Psoas muscle (tissue), 8 donors: ENCODE data around the gene CDHR2. TPM values are rescaled to one million over a fixed set of nuclear protein-coding genes. Genes with fewer than 3 reads are reported as not detected.

ENCODE experiments used
- ATAC-seq, 4 donors: fragments of 200-7000 bp; cut with Tn5 transposase; one replicate each; pipeline ENCODE4 v1.9.1; 2020; ENCODE audit warnings: moderate library complexity in 3 of 4, mild to moderate bottlenecking in 2 of 4
- DNase-seq, 2 donors: peaks; one replicate each; pipeline ENCODE4 v3.0.0-alpha.2; 2020
- H3K27ac ChIP-seq: fragments of 200-600 bp; one replicate; pipeline ENCODE4 v1.8.0; 2022
- H3K27me3 ChIP-seq, 3 donors: fragments of 200-600 bp in 1 of 3; one replicate each; pipeline versions ENCODE4 v1.6.1 to v1.8.0; 2013 to 2022; ENCODE audit warnings: low read length in 2 of 3, mild to moderate bottlenecking in 2 of 3, moderate library complexity in 1 of 3; ENCODE audit not compliant: insufficient read depth in 3 of 3
- H3K36me3 ChIP-seq, 2 donors: fragments of 200-600 bp in 1 of 2; one replicate each; pipeline versions ENCODE4 v1.6.1 to v1.8.0; 2013 to 2022; ENCODE audit warnings: low read depth in 1 of 2, mild to moderate bottlenecking in 1 of 2, moderate library complexity in 1 of 2; ENCODE audit not compliant: insufficient read depth in 1 of 2
- H3K4me1 ChIP-seq: fragments of 200-600 bp; one replicate; pipeline ENCODE4 v1.8.0; 2022
- H3K4me3 ChIP-seq: fragments of 200-600 bp; one replicate; pipeline ENCODE4 v1.8.0; 2022; ENCODE audit warnings: mild to moderate bottlenecking
- H3K9me3 ChIP-seq: fragments of 200-600 bp; one replicate; pipeline ENCODE4 v1.8.0; 2022
- CTCF ChIP-seq: fragments of 200-600 bp; IDR thresholded peaks from one replicate; pipeline ENCODE4 v1.8.0; 2022; ENCODE audit warnings: antibody characterized with exemption
- WGBS, 3 donors: extraction: QIAGEN DNeasy Blood & Tissue Kit; methylation state at CpG; one replicate each; pipeline versions ENCODE4 v1.1.6 to v1.1.7; 2013; 5-methylcytosine and 5-hydroxymethylcytosine counted together
- intact Hi-C, 2 donors: fragments of 100-400 bp; cut with DNase I; formaldehyde crosslinking; loops; one replicate each; pipeline versions ENCODE4 v1.11.0 to v1.14.2; 2022
- polyA plus RNA-seq, 3 donors: library from polyadenylated mRNA; stranded (reverse); fragments of 200-250 nt; gene quantifications; one replicate each; pipeline ENCODE4 v1.2.3, GENCODE V29; 2013
- total RNA-seq, 4 donors: library from RNA; stranded (reverse); fragmentation: NEBNext Ultra II Directional in 2 of 4; extraction: Animal tissue kit (Norgen Biotek cat#: 25700) in 2 of 4; gene quantifications; one replicate each; pipeline versions ENCODE4 v1.2.1 to v1.2.4, GENCODE V29; 2021 to 2023
- donor health status: healthy with polysubstance abuse.
- donor health status: DM: no; HTN: no; CAD: no; lungs with moderate emphysema.
- donor health status: Bipolar disorder and iron deficiency.
- donor health status: healthy.
- donor health status: DM: yes; HTN: yes; CAD: no.
- donor health status: DM: no; HTN: no; CAD: no.
- donor health status: DM: no; HTN: no; CAD: no.
- donor health status: DM: yes; HTN: yes; CAD: no.

CDHR2 gene
- total and polyA plus RNA-seq, 7 donors, result 0.03 to 0.30 (median 0.14) TPM; not detected in 3

GRCh38 chr5:176532795-176533194 lies 16.3 kb upstream of the CDHR2 start:
- peaks cover 27% of the 10 kb centered on the region for H3K4me1 ChIP-seq
- intact Hi-C loops, result loop anchor here in 1 of 2 donors (5.0 kb wide), 1 partner anchor 85 kb away; the partner anchor contains the start of gene FAF2
- TF ChIP-seq CTCF, result no peak

GRCh38 chr5:176533390-176533789 lies 15.8 kb upstream of the CDHR2 start:
- intact Hi-C loops, result loop anchor here in 1 of 2 donors (5.0 kb wide), 1 partner anchor 86 kb away; the partner anchor contains the start of gene FAF2
- WGBS, 3 donors, result 37 to 39% (median 39%) methylated on average over 8 of the region's 8 CpGs

More at GRCh38 chr5:176532795-176533194, 16.3 kb upstream of the CDHR2 start:
- Histone ChIP-seq H3K36me3 (peaks cover 7 to 38% of the 10 kb centered on the region in 2 donors), H3K4me3 (no peak overlapping the region), H3K27me3 (no peaks in the 10 kb centered on the region), H3K9me3 (no peaks in the 10 kb centered on the region), H3K27ac (peak overlapping the region; percentile 96)
- DNase-seq (no peak), ATAC-seq (no peak)
- 84 to 90% (median 86%) methylated on average over 8 to 9 of the region's 9 CpGs for WGBS, 3 donors

GRCh38 chr5:176533894-176534611 lies 15.1 kb upstream of the CDHR2 start:
- ATAC-seq (no peak), DNase-seq (peak in 1 of 2 donors; percentile 64)
- Histone ChIP-seq H3K9me3 (no peaks in the 10 kb centered on the region), H3K27ac (peak overlapping the region; percentile 96), H3K4me1 (peaks cover 35% of the 10 kb centered on the region), H3K36me3 (peaks cover 5 to 25% of the 10 kb centered on the region in 2 donors), H3K27me3 (no peaks in the 10 kb centered on the region), H3K4me3 (peak overlapping the region; percentile 77)
- no peak for TF ChIP-seq CTCF
- intact Hi-C loops, result loop anchor here in 1 of 2 donors (5.0 kb wide), 1 partner anchor 87 kb away; the partner anchor contains the start of gene FAF2
- WGBS, 3 donors, result 8 to 18% (median 9%) methylated on average over 10 of the region's 10 CpGs

More at GRCh38 chr5:176533390-176533789, 15.8 kb upstream of the CDHR2 start:
- H3K9me3 ChIP-seq, result no peaks in the 10 kb centered on the region
- DNase-seq (no peak), ATAC-seq (no peak)
- H3K27me3 ChIP-seq, result no peaks in the 10 kb centered on the region
- H3K4me3 ChIP-seq, result peak overlapping the region; percentile 77
- peaks cover 31% of the 10 kb centered on the region for H3K4me1 ChIP-seq
- no peak for TF ChIP-seq CTCF
- H3K36me3 ChIP-seq, result peaks cover 7 to 32% of the 10 kb centered on the region in 2 donors
- peak overlapping the region; percentile 96 for H3K27ac ChIP-seq

- Histone ChIP-seq H3K9me3 (no peaks in the 10 kb centered on the region), H3K27ac (peak overlapping the region; percentile 96), H3K27me3 (no peaks in the 10 kb centered on the region), H3K4me3 (peak overlapping the region; percentile 77), H3K36me3 (peaks cover 3 to 20% of the 10 kb centered on the region in 2 donors), H3K4me1 (peaks cover 35% of the 10 kb centered on the region)
- ATAC-seq (no peak), DNase-seq (no peak)
- intact Hi-C loops, result loop anchor here (5.0 kb wide), 1 partner anchor 87 kb away; the partner anchor contains the start of gene FAF2 (in 2 of the 2)
- TF ChIP-seq CTCF, result no peak
- 37 to 45% (median 42%) methylated on average over 4 of the region's 4 CpGs for WGBS, 3 donors
These were observed 14.5 kb upstream of the CDHR2 start for GRCh38 chr5:176534640-176535039.
